Omental fat pad (tissue), 4 donors: ENCODE data around the gene KXD1. TPM values are rescaled to one million over a fixed set of nuclear protein-coding genes. Genes with fewer than 3 reads are reported as not detected.

Experiments used
- ATAC-seq: fragments of 150-250 bp; one replicate; pipeline ENCODE4 v1.9.1; 2016; ENCODE audit warnings: mild to moderate bottlenecking, moderate library complexity; ENCODE audit not compliant: low FRiP score
- DNase-seq: peaks from one replicate; pipeline ENCODE4 v3.0.0-alpha.2; 2019; ENCODE audit warnings: low spot score
- total RNA-seq, 4 donors: library from RNA; depleted of rRNA; stranded (reverse); fragments of >200 nt; gene quantifications; one replicate each; pipeline ENCODE4 v1.1.0, GENCODE V29; 2016
- TF ChIP-seq, protein P1 (sequence below), 3 donors: fragments of 450-650 bp; IDR thresholded peaks; one replicate each; pipeline ENCODE4 v1.5.1; 2016 to 2017; ENCODE audit warnings: antibody characterized with exemption in 3 of 3, mild to moderate bottlenecking in 3 of 3, moderate library complexity in 2 of 3

The KXD1 gene
- total RNA-seq, 4 donors from 2014 or later = 96.9 to 140 (median 102) TPM

DNA sequence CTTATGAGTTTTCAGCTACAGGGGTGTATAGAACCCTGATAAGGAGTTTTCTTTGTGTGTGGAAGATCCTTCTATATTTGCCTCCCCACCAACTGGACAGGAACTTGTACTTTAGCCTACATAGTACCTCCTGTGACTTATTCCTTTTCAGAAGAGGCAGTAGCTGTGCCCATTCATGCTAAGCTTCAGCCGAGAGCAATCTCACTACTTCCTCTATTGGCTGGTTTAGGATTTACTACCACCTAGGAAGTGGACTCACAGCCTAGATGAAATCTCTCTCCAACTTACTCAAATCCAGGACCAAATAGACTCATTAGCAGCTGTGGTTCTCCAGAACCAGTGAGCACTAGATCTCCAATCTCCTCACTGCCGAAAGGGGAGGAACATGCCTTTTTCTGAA, 28.6 kb downstream of the KXD1 start:
- DNase-seq (no peak), ATAC-seq (no peak)
- TF ChIP-seq, protein P1, sequence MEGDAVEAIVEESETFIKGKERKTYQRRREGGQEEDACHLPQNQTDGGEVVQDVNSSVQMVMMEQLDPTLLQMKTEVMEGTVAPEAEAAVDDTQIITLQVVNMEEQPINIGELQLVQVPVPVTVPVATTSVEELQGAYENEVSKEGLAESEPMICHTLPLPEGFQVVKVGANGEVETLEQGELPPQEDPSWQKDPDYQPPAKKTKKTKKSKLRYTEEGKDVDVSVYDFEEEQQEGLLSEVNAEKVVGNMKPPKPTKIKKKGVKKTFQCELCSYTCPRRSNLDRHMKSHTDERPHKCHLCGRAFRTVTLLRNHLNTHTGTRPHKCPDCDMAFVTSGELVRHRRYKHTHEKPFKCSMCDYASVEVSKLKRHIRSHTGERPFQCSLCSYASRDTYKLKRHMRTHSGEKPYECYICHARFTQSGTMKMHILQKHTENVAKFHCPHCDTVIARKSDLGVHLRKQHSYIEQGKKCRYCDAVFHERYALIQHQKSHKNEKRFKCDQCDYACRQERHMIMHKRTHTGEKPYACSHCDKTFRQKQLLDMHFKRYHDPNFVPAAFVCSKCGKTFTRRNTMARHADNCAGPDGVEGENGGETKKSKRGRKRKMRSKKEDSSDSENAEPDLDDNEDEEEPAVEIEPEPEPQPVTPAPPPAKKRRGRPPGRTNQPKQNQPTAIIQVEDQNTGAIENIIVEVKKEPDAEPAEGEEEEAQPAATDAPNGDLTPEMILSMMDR (IDR thresholded peaks at IDR 0.05) = no peak

DNA sequence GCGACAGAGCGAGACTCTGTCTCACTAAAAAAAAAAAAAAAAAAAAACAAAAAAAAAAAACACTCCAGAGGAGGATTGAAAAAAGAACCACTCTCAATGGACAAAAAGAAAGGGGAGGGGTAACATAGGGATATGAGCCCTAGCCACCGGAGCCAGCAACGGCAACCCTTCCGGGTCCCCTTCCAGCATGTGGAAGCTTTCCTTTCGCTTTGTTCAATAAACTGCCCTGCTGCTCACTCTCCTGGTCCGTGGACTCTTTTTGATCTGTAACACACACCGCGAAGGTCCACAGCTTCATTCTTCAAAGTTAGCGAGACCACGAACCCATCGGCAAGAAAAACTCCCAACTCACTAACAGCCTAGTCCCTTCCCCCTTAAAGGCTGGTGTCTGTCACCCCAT, 29.9 kb downstream of the KXD1 start:
- TF ChIP-seq, protein P1 (IDR thresholded peaks at IDR 0.05) = no peak
- no peak for DNase-seq
- no peak for ATAC-seq

DNA sequence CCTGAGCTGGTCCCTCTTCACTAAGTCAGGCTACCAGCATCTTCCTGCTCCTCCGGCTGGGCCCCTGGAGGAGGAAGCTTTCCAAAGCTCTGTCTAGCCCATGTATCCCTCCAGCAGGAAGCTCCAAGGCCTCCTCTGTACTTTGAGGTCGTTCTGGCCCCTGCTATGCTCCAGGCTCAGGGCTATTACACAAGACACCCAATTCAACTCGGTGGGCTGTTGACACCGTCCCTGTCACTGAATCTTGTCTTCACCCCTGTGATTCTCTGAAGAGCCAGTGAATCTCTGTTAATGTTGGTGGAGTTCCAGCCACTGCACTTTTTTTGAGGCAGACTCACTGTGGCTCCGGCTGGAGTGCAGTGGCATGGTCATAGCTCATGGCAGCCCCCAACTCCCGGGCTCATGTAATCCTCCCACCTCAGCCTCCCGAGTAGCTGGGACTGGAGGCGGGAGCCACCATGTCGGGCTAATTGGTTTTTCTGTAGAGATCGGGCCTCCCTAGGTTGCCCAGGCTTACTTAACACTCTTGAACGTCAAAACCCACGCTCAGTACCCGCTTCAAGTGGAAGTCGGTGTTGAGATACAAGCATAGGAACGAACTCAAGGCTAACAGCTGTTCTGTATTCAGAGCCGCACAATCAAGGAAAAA, 30.4 kb downstream of the KXD1 start:
- DNase-seq (no peak), ATAC-seq (peak; percentile 10)
- TF ChIP-seq, protein P1 (IDR thresholded peaks at IDR 0.05) = no peak

DNA sequence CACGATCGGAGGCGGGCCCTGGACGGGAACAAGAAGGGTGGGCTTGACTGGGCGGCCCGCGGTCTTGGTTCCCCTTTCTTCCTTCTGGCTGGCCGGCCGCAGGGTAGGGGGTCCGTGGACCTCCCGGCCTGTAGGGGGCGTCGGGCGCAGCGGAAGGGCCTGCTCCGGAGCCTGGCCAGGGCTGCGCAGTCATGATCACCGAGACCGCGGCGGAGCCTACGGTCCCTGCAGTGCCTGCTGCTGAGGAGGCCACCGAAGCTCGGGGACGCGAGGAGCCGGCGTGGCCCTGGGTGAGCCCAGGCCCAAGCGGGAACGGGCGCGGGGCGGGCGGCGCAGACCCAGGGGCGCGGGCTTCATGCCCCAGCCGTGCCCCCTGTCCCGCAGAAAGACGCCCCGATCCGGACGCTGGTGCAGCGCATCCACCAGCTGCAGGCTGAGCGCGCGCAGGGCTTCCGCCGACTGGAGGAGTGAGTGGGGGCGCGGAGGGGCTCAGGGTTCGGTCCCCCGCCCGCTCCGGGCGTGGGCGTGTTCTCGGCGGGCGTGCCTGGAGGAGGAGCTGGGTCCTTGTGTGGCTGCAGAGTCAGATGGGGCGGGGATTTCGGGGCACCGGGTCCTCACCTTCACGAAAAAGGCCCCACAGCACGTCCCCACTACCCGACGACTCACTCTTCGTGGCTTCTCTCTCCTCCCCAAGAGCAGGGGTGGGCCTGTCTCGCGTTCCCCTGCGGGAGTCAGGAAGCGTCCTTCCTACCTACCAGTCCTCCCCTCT, 31.1 kb downstream of the KXD1 start, which contains the start of gene REX1BD:
REX1BD (plus strand) TSS at position 188 of the 769 bp plus-strand sequence; CDS start at position 192, 4 bp downstream.
- ATAC-seq = peak; percentile 85
- DNase-seq = no peak
- TF ChIP-seq, protein P1 (IDR thresholded peaks at IDR 0.05) = peak in 1 of 3 donors; percentile 67

DNA sequence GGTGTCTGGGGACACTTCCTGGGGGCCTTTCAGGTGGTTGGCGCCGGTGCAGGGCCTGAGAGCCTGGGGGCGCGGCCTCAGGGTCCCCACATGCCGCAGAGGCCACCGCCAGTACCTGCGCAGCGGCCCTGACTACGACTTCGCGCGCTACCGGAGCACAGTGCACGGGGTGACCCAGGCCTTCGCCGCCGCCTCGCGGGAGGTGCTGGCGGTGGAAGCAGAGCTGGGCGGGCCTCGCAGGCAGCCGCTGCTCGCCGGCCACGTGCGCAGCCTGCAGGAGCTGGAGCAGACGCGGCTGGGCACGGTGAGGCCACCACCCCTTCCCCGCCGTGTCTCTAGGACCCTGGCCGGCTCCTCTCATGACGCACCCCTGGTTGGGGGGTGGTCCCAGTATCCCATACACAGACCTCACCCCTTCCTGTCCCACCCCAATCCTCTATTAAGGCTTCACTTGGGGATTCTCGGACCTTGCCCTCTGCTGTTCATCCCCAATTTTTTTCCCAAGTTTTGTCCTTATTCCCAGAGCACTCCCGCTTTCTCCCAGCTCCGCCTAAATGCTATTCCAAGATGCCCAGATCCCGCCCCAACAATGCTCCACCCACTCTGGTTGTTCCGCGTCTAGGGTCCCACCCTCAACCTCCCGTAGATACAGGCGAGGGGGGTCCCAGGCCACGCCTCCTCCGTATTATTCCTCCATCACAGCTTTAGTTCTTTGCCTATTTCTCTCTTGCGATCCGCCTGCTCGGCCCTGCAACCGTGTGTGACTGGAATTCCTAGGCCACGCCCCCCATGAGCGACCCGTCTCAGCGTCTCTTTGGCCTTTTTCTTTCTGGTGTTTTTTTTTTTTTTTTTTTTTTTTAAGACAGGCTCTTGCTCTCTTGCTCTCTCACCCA, 32.0 kb downstream of the KXD1 start:
- DNase-seq (no peak), ATAC-seq (peak; percentile 47)
- TF ChIP-seq, protein P1 (IDR thresholded peaks at IDR 0.05) = no peak

DNA sequence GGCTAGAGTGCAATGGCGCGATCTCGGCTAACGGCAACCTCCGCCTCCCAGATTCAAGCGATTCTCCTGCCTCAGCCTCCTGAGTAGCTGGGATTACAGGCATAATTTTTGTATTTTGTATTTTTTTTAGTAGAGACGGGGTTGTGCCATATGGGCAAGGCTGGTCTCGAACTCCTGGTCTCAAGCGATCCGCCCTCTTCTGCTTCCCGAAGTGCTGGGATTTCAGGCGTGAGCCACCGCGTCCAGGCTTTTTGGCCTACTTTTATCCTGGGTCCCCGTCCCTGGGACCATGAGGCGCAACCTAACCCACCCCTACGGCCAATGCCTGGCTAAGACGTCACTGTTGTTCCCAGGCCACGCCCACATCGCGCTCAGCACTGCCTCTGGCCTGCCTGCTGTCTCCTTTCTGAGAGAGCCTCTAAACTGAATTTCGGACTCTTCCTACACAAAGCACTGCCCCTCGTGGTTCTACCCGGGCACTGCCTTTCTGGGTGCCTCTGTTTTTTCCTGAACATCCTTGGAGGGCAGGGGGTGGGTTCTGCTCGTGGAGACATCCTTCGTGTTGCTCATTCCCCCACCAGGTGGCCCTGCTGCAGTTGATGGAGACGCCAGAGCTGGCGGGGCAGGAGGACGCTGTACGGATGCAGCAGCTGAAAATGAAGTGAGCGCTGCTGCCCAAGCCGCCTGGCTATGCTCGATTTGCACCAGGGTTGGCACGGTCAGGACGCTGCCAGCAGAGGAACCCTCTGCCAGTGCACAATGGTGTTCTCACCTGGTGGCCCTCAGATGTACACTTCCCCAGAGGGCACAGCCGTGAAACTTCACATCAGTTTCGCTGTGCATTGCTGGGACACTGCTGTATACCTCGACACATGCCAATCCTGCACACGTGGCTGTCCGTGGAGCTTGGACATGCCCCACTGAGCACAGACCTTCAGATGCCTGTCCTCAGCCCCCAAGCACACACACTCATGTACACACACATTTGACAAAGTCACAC, 32.9 kb downstream of the KXD1 start:
- TF ChIP-seq, protein P1 (IDR thresholded peaks at IDR 0.05) = no peak
- ATAC-seq = no peak
- no peak for DNase-seq
